HG03175 (cell line): Measurements from ENCODE around the gene ELAPOR1.
"Not testable (repeated sequence)": the region's sequence is repeated elsewhere in the genome, so short reads cannot be mapped to it uniquely, and the experiment has no call there.

Experiments used
- ATAC-seq: cut with Tn5 transposase; IDR thresholded peaks from one replicate; pipeline ENCODE4 v1.9.1; 2021; ENCODE audit warnings: mild to moderate bottlenecking, moderate library complexity; ENCODE audit not compliant: unreplicated experiment

Gene ELAPOR1

DNA sequence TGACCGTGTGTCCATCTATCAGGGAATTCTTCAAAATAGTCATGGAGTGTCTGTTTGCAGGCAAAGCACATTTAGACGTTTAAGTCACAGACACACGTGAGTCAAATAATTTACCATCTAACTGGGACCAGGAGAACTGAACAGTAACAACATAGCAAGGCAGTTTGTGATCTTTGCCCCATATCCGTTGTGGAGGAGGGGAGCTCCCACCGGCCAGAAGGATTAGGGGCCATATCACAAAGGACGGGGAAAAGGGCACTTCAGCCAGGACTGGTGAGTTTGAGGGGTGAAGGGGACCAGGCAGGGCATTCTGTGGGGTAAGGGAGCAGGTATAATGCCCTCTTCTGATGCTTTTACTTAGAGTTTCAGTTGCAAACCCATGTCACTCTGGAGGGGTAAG lies 22.9 kb downstream of the ELAPOR1 start:
- ATAC-seq, result no peak

DNA sequence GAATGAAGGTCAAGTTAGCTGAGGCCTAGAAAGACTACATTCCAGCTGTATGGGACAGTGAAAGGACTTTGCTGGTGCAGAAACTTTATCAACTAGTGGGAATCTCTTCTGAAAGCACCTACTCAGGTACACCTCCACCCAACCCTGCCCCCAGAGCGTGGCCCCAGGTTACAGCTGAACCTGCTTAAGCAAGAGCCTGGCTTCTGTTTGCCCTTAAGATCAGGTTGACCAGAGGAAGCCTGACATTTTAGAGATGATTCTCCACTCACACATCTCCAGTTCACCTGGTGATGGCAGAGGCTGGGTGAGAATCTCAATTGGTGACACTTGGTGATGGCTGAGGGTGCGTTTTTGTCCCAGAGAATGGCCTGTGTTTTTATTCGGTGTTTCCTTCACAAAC lies 24.0 kb downstream of the ELAPOR1 start:
- ATAC-seq, result no peak

DNA sequence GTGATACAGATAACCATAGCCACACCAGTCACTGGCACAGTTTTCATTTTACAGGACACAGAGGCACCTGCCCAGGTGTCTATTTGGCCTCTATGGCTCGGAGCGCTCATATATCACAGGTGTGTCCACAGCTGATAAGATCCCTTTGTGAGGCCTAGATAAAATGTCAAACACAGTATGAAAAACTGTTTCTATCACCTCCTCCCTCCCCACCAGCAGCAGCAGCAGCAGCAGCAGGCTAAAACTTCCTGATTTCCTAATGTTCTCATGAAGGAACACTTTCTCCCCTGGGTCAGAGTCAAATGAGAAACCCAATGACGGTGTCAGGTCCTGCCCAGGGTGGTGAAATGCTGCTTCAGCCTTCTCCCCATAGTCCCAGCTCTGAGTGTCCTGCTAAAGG lies 24.4 kb downstream of the ELAPOR1 start:
- ATAC-seq, result no peak

DNA sequence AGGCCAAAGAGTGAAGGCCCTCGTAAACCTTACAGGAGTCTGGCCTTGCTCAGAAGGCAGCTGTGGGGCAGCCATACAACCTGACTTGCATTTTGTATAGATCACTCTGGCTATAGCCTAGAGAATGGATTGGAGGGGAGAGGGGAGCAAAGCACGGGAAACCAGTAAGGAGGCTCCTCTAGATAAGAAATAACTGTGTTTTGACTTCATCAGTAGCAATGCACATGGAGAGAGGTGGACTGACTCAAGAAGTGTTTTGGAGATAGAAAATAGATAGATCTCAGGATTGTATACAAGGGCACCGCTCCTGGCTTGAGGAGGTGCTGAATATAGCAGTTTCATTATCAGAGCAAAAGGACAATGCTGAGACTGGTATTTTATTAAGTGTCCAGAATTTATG lies 26.5 kb downstream of the ELAPOR1 start:
- ATAC-seq, result no peak

DNA sequence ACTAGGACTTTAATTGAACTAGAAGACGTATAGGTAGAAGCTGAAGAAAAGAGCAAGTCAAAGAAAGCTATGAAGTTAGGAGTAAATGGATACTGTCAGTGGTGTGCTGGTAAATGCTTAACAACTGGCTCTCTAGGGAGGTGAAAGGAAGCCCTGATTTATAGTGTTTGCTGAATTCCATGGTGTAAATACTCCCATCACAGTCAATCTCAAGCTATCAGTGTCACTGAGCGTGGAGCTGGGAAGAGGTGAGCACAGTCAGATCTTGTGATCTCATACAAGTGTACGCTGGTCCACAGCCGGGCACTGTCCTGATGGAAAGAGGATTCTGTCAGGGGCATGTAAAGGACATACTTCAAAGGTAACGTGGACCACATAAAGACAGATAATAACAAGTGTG lies 28.3 kb downstream of the ELAPOR1 start:
- no peak for ATAC-seq

DNA sequence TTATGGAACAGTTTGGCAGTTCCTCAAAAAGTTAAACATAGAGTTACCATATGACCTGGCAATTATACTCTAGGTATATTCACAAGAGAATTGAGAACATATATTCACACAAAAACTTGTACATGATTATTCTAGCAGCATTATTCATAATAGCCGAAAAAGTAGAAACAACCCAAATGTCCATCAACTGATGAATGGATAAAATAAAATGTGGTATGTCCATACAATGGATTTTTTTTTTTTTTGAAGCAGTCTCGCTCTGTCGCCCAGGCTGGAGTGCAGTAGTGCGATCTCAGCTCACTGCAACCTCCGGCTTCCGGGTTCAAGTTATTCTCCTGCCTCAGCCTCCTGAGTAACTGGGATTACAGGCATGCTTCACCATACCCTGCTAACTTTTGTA lies 28.8 kb downstream of the ELAPOR1 start:
- ATAC-seq, result not testable (repeated sequence)

DNA sequence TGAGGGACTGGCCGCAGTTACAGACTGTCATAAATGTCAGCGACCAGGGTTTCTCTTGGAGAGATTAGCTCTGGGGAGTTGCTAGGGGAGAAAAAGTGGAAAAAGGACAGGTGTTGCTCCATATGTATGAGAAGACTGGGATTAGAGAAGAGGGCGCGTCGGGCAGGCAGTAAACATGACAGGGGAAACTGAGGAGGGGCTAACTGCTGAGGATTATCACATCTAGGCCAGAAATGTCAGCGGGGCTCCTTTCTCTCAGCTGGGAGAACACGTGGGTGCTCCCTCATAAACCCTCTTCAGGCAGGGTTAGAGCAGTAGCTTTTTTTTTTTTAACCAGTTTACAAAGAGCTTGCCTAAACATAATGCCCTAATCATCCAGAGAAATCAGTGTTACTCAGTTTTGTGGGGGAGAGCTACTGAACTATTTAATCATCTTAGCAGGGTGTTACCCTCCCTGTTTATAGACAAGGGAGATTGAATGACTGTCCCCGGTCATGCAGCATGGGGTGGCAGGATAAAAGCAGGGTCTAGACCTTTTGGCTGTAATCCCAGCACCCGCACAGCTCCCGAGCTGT lies 35.2 kb downstream of the ELAPOR1 start:
- ATAC-seq, result no peak

DNA sequence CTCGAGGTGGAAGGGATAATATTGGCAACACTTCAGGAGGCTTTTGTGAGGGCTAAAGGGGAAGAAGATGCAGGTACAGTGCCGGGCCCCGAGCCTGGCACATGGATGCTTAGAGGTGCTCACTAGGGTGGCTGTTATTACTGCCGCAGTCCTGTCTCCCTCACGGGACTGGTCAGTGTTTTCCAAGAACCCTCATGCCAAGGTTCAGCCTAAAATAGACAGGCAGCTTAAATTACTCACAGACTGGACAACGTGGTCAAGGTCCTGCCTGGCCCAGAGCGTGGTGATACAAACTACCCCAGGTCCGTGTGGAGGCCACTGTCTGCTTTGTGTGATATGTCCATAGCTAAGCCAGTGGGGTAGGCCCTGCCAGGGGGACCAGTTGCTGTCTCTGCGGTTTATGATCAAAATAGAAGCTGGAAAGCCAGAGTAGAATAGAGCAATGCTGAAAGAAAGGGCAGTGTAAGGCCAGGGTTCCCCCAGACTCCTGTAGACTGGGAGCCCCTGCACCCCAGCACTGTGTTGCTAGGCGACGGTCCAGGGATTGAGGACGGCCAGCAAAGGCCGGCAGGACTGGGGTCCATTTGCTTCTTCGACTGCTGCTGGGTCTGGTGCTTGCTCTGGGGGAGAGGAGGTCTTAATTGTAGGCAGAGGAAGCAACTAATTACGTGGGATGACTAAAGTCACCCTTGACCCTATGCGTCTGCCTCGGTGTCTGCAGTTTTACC lies 36.1 kb downstream of the ELAPOR1 start:
- no peak for ATAC-seq

DNA sequence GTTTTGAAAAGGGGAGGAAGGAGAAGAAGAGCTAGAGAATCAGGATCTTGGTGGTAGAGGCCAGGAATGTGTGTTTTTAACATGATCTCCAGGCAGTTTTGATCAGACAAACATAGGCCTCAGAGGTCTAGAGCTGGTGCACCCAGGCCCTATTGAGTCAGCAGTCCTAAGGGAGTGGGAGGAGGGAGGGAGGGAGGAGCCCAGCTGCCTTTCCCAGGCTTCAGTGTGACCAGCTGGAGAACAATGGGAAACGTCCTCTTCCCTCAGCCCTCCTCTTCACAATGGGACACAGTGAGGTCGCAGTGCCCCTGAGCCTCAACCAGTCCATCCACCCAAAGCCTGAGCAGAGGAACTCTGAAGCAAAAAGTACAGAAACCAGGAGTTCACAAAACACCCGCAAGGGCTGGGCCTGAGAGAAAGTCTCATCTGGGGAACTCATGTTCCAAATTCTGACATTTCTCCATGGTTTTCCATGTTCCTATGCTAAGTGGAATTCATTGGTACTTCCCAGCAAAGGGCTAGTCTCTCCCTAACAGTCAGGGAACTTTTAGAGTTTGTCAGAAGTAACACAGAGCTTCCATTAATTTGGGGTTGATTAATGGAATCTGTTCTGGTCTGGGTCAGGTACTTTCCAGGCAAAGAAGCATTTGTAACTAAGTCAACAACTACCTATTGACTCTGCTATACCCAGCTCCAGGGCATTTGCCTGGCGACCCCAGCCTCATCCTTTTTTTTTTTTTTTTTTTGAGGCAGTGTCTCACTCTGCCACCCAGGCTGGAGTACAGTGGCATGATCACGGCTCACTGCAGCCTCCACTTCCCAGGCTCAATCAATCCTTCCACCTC lies 37.5 kb downstream of the ELAPOR1 start:
- ATAC-seq, result no peak

DNA sequence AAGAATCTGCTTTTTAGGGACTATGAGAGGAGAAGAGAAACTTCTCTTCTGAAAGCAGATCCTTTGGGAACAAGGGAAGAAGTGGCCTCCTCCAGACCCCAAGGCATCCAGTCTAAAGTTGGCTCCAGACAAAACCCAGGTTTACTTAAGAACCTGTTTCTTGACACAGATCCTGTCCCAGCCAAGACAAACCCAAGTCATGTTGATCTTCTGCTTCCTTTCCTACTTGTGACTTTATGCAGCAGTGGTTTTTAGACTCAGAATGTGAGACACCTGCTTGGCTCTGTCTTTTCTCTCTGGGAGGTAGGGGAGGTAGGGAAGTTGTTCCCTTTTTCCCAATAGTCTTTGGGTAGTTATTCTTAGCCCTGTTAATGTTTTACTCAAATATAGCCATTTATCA lies 38.3 kb downstream of the ELAPOR1 start:
- ATAC-seq, result no peak

DNA sequence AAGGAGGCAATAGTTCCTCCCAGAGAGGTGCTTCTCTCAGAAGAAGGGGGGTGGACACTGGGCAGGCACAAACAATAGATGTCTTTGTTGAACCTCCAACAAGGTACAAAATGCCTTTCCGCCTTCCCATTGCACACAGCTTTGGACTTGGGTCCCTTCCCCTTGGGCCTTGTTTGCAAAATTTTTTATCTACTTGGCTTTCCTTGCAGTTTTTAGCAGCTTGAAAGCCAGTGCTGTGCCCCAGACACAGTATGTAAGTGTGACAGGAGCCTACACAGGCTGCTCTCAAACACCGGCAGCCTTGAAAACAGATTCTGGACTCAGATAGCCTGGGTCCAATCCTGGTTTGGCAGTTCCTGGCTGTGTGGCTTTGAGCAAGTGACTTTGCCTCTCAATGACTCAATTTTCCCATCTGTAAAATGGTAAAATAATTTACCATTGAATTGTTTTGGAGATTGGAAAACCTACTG lies 43.0 kb downstream of the ELAPOR1 start:
- ATAC-seq, result no peak

DNA sequence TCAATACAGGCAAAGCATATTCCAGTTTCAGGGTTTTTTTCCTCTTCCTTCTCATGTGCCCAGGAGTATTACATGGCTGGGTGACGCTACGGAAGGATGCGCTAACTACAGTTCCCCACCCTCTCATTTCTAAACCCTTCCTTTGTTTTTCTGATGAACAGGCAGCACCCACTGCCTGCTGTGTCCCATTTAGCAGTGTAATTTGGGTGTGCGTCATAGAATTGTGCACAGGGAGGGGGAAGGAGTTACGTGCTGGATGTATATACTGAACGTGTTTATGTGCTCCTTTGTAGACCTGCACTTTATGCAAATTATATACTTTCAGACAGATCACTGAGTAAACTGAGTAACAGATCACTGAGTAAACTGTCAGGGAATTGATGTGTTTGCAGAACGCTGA lies 44.5 kb downstream of the ELAPOR1 start:
- no peak for ATAC-seq

DNA sequence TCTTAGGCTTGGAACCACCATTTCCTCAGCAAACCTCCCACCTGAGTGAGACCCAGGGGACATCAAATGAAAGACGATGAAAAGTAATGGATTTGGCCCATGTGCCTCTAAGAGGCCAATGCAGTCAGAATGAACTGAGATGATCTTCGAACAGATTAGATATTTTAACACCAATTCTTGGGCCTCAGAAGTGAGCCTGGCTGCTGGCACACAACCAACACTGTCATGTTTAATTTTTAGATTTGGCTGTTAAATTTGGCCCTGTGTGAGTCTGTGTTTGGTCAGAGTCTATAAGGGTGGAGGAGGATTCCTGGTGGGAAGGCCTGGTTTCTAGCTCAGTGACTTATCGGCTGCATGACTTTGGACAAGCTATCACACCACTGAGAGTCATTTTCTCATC lies 45.4 kb downstream of the ELAPOR1 start:
- no peak for ATAC-seq

DNA sequence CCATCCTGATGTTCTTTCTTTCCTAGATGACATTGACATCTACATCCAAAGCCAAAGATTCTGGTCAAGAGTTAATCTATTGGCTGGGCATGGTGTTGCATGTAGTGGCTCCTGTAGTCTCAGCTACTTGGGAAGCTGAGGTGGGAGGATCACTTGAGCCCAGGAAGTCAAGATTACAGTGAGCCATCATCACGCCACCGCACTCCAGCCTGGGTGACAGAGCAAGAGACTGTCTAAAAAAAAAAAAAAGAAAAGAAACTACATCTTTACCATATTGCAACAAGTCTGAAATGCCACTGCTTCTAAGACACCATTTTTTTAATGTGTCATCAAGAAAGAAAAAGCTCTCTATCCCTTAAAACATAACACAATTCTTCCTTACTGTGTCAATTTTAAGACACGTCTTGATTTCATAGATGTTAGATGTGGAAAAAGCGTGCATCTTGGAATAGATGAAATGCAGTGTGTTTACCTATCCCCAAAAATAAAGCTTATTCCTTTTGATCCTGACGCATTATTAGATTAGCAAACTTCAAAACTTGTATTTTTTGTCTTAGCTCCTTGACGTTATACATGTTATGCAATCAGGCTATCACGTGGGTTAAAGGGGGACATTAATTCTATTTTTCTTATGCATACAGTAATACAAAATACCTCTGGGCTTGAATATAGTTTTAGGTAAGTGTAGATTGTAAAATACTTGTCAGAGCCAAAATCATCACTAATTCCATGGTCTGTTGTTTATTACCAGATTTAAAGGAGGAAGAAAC lies 46.3 kb downstream of the ELAPOR1 start:
- ATAC-seq, result no peak

DNA sequence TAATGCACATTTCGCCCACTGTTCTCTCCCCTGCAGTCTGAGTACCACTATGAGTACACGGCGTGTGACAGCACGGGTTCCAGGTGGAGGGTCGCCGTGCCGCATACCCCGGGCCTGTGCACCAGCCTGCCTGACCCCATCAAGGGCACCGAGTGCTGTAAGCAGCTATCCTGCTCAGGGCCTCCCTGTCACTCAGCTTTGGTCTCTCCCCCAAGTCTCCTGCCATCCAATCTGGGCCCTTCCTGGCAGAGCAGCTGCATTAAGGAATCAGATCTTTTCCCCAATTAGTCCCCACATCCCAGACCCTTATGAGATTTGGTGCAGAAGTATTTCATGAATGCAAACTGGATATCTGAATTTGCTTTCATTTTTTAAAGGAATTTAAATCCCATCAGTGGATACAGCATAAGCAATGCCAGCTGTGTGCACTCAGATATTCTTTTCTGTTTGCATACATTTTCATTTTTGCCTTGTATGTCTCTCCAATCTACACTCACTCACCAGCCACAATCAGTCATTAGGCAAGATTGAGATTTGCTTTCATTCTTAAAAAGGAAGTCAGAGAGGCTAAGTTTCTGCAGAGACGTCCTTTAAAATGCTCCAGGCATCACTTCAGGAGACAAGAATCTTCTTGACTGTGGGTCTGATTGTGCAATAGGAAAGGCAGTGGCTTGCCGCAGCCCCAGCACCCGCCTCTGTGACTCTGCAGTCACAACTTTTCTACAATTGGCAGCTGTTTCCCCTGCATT lies 48.1 kb downstream of the ELAPOR1 start:
- peak; percentile 50 for ATAC-seq

DNA sequence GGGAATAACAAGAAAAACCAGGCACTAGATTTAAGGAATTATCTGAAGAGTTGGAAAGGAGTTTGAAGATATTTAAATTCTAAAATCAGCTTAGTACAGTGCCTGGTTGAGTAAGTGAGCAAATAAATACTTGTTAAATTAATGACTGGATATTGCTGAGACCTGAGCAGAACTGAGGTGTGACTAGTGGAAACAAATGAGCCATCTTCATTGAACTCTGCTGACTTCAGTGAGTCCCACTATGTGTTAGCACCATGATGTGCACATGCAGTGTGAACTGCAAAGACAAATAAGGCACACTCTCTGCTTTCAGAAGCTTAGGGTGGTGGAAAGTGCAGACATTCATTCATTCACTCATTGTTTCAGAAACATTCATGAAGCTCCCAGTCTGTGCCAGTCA lies 48.7 kb downstream of the ELAPOR1 start:
- no peak for ATAC-seq

DNA sequence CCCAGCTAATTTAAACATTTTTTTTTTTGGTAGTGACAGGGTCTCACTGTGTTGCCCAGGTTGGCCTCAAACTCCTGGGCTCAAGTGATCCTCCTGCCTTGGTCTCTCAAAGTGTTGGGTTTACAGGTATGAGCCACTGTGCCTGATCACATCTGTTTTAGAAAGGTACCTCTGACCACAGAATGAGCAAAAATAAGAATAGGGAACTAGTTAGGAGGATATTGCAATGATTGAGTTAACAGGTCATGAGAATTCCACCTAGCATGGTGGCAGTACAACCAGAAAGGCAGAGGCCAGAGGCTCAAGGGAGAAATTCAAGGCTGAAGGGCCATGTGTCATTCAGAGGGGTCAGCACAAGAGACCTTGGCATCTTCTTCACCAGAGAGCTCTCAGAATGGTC lies 49.6 kb downstream of the ELAPOR1 start:
- no peak for ATAC-seq
